Stimulated activated effector memory CD8-positive, alpha-beta T cell treated with anti-CD3 and anti-CD28 coated beads, Interleukin-12 subunit alpha, Interleukin-12 subunit beta, amount 100 ng/mL, for 72 hours (primary cell): ENCODE data around the gene DIP2A.
"Not testable (repeated sequence)": the region's sequence is repeated elsewhere in the genome, so short reads cannot be mapped to it uniquely, and the experiment has no call there.

Experiments used
- ATAC-seq: fragments of 150-1000 bp; cut with Tn5 transposase; 2 replicates; pipeline ENCODE4 v1.10.0; 2021
- DNase-seq, 2 donors: peaks; one replicate each; pipeline ENCODE4 v3.0.0; 2021 to 2022; ENCODE audit warnings: low spot score in 2 of 2
- H3K27ac Mint-ChIP-seq: one replicate; pipeline ENCODE4 v1.8.0; 2022; ENCODE audit warnings: mild to moderate bottlenecking, mixed read lengths
- H3K36me3 Mint-ChIP-seq: one replicate; pipeline ENCODE4 v1.8.0; 2022; ENCODE audit warnings: mild to moderate bottlenecking, mixed read lengths
- H3K4me1 Mint-ChIP-seq: one replicate; pipeline ENCODE4 v1.8.0; 2022; ENCODE audit warnings: mixed read lengths
- H3K4me3 Mint-ChIP-seq: one replicate; pipeline ENCODE4 v1.8.0; 2022; ENCODE audit warnings: mild to moderate bottlenecking, mixed read lengths
- H3K9me3 Mint-ChIP-seq: one replicate; pipeline ENCODE4 v1.8.0; 2022; ENCODE audit warnings: mixed read lengths

Gene DIP2A

GRCh38 chr21:46431884-46432488, 26.7 kb upstream of the DIP2A start:
- Mint-ChIP-seq H3K36me3 (peaks cover 74% of the 10 kb centered on the region), H3K4me3 (peak overlapping the region; percentile 15), H3K27ac (no peak overlapping the region), H3K9me3 (no peaks in the 10 kb centered on the region), H3K4me1 (peaks cover 8% of the 10 kb centered on the region)
- ATAC-seq (peak; percentile 61), DNase-seq (no peak)

DNA sequence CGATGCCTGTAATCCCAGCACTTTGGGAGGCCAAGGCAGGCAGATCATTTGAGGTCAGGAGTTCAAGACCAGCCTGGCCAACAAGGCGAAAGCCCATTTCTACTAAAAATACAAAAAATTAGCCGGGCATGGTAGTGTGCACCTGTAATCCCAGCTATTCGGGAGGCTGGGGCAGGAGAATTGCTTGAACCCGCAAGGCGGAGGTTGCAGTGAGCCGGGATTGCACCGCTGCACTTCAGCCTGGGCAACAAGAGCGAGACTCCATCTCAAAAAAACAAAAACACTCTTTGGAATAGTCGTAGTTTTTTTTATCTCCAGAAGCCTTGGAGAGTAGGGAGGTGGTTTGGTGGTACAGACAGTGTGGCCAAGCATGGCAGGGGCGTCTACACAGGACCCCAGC, 25.6 kb upstream of the DIP2A start:
- ATAC-seq, DNase-seq, H3K27ac Mint-ChIP-seq, H3K9me3 Mint-ChIP-seq, H3K4me3 Mint-ChIP-seq: not testable (repeated sequence)
- peaks cover 13% of the 10 kb centered on the region for H3K4me1 Mint-ChIP-seq
- H3K36me3 Mint-ChIP-seq, result peaks cover 75% of the 10 kb centered on the region

DNA sequence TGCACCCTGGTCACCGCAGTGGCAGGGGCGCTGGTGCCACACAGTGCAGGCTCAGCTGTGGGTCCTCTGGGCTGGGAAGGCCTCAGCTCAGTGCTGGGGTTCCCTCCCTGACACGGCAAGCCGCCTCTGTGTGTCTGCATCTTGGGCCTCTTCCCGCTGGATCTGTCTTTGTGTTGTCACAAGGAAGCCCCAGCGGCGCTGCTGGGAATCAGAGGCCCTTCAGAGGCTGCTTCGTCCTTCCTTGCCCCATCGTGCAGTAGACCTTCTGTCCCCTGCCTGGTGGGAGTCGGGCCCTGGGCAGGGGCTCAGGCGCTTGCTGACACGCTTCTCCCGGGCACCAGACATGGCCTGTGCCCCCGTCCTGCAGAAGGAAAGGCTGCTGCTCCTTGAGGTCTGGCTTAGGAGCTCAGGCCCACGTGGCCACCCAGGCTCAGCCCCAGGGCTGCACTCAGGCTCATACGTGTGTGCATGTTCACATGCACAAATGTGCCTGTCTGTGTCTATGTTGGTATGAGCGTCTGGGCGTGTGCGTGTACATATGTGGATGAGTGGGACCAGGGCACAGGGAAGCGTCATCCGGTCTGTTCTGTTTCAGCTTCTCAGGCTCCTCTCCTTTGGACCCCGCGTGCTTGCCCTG, 24.3 kb upstream of the DIP2A start:
- DNase-seq (no peak), ATAC-seq (no peak)
- H3K4me1 Mint-ChIP-seq, result peaks cover 13% of the 10 kb centered on the region
- peak overlapping the region; percentile 48 for H3K27ac Mint-ChIP-seq
- peaks cover 88% of the 10 kb centered on the region for H3K36me3 Mint-ChIP-seq
- no peak overlapping the region for H3K4me3 Mint-ChIP-seq
- H3K9me3 Mint-ChIP-seq, result no peaks in the 10 kb centered on the region

- H3K4me1 Mint-ChIP-seq, result peaks cover 13% of the 10 kb centered on the region
Observed at GRCh38 chr21:46435786-46436227, 22.9 kb upstream of the DIP2A start.

GRCh38 chr21:46436621-46437020, 22.1 kb upstream of the DIP2A start:
- Mint-ChIP-seq H3K27ac (peak overlapping the region; percentile 75), H3K9me3 (no peaks in the 10 kb centered on the region), H3K4me1 (peaks cover 11% of the 10 kb centered on the region), H3K36me3 (peaks cover 93% of the 10 kb centered on the region), H3K4me3 (no peak overlapping the region)
- no peak for ATAC-seq
- no peak for DNase-seq

More at GRCh38 chr21:46435786-46436227, 22.9 kb upstream of the DIP2A start:
- no peak for DNase-seq
- peaks cover 90% of the 10 kb centered on the region for H3K36me3 Mint-ChIP-seq
- H3K27ac Mint-ChIP-seq, result no peak overlapping the region
- no peak overlapping the region for H3K4me3 Mint-ChIP-seq
- ATAC-seq, result no peak
- H3K9me3 Mint-ChIP-seq, result no peaks in the 10 kb centered on the region

- H3K36me3 Mint-ChIP-seq, result peaks cover 93% of the 10 kb centered on the region
- H3K9me3 Mint-ChIP-seq, result no peaks in the 10 kb centered on the region
Observed at GRCh38 chr21:46437096-46437498, 21.6 kb upstream of the DIP2A start.

GRCh38 chr21:46437511-46437910, 21.2 kb upstream of the DIP2A start:
- Mint-ChIP-seq H3K9me3 (no peaks in the 10 kb centered on the region), H3K4me3 (no peak overlapping the region), H3K36me3 (peaks cover 93% of the 10 kb centered on the region), H3K4me1 (peaks cover 6% of the 10 kb centered on the region), H3K27ac (peak overlapping the region; percentile 75)
- DNase-seq (no peak), ATAC-seq (no peak)

More at GRCh38 chr21:46437096-46437498, 21.6 kb upstream of the DIP2A start:
- peaks cover 6% of the 10 kb centered on the region for H3K4me1 Mint-ChIP-seq
- H3K27ac Mint-ChIP-seq, result peak overlapping the region; percentile 75
- no peak for ATAC-seq
- H3K4me3 Mint-ChIP-seq, result no peak overlapping the region
- no peak for DNase-seq

- H3K4me3 Mint-ChIP-seq, result no peak overlapping the region
- H3K27ac Mint-ChIP-seq, result no peak overlapping the region
- ATAC-seq, result no peak
- H3K9me3 Mint-ChIP-seq, result no peaks in the 10 kb centered on the region
- peaks cover 93% of the 10 kb centered on the region for H3K36me3 Mint-ChIP-seq
- peaks cover 6% of the 10 kb centered on the region for H3K4me1 Mint-ChIP-seq
- DNase-seq, result no peak
Observed at GRCh38 chr21:46438241-46438640, 20.4 kb upstream of the DIP2A start.

- no peak for ATAC-seq
- Mint-ChIP-seq H3K9me3 (no peaks in the 10 kb centered on the region), H3K27ac (no peak overlapping the region), H3K4me3 (no peak overlapping the region), H3K36me3 (peaks cover 95% of the 10 kb centered on the region), H3K4me1 (peaks cover 6% of the 10 kb centered on the region)
- no peak for DNase-seq
Observed at GRCh38 chr21:46439906-46440305, 18.8 kb upstream of the DIP2A start.

DNA sequence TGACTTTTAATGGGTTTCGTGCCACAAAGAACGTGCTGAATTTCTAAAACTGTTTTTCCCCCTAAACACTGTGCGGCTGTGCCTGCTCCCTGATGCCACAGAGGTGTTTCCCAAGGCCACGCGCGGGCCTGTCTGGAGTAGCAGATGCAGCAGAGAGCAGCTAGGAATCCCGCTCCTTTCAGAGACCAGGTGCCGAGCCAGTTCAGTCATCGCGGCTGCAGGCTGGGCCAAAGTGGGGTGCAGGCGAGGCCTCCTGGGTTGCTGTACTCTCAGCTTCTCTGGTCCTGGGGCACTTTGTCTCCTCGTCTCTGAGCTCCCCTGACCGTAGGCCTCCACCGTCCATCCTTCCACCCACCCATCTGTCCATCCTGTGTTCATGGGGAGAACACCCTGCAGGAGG, 17.4 kb upstream of the DIP2A start:
- no peak for ATAC-seq
- peaks cover 6% of the 10 kb centered on the region for H3K4me1 Mint-ChIP-seq
- peaks cover 95% of the 10 kb centered on the region for H3K36me3 Mint-ChIP-seq
- no peak for DNase-seq
- H3K27ac Mint-ChIP-seq, result no peak overlapping the region
- no peaks in the 10 kb centered on the region for H3K9me3 Mint-ChIP-seq
- no peak overlapping the region for H3K4me3 Mint-ChIP-seq

GRCh38 chr21:46441961-46442498, 16.7 kb upstream of the DIP2A start:
- Mint-ChIP-seq H3K27ac (peak overlapping the region; percentile 72), H3K4me1 (peaks cover 4% of the 10 kb centered on the region), H3K9me3 (no peaks in the 10 kb centered on the region), H3K36me3 (peaks cover 88% of the 10 kb centered on the region), H3K4me3 (no peak overlapping the region)
- ATAC-seq (no peak), DNase-seq (no peak)

DNA sequence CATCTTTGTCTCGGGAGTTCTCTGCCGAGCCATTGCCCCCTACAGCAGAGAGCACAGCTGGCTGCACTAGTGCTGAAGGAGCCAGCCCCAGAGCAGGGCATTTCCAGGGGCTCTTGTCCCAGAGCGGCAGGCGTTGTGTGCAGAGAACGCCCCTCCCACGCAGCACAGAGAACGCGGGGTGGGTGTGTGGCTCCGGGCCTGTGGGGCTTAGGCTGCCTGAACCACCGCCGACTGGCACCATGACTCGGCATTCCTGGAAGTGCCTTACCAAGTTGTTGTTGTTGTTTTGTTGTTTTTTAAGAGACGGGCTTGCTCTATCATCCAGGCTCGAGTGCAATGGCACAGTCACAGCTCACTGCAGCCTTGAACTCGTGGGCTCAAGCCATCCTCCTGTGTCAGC, 15.8 kb upstream of the DIP2A start:
- DNase-seq, result no peak
- ATAC-seq, result no peak
- Mint-ChIP-seq H3K9me3 (no peaks in the 10 kb centered on the region), H3K4me1 (peaks cover 5% of the 10 kb centered on the region), H3K36me3 (peaks cover 79% of the 10 kb centered on the region), H3K27ac (peak overlapping the region; percentile 72), H3K4me3 (no peak overlapping the region)

DNA sequence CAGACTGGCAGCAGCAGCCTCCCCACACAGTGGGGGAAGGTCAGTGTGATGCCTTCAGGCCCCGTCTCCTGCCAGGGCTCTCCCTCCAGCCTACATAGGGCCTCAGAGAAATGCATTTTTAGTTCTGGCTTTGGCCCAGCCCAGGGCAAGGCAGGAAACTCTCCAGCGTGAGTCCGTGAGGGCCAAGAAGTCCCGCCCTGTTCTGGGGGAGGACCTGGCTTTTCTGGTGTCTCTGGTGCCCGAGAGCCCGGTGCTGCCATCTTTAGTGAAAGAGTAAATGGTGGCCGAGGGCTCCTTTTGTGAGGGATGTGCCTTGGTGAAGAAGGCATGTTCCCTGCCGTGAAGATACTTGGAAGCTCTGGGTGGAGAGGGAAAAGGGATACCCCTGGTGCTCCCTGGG, 14.8 kb upstream of the DIP2A start:
- Mint-ChIP-seq H3K9me3 (peaks cover 4% of the 10 kb centered on the region), H3K36me3 (peaks cover 77% of the 10 kb centered on the region), H3K4me3 (no peak overlapping the region), H3K4me1 (peaks cover 5% of the 10 kb centered on the region), H3K27ac (peak overlapping the region; percentile 72)
- ATAC-seq (no peak), DNase-seq (no peak)

DNA sequence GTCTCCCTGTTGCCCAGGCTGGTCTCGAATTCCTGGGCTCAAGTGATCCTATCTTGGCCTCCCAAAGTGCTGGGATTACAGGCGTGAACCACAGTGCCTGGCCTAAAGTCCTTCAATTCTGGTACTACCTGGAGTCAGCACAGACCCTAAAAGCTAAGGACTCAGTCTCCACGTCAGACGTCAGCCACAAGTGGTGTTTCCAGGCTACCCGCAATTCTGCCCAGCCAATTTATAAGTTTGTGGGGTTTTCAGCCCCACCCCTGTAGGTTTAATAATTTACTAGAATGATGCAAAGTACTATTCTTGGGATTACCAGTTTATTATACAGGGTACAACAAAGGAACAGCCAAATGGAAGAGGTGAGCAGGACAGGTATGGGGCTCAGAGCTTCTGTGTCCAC, 10.6 kb upstream of the DIP2A start:
- Mint-ChIP-seq H3K27ac (peak overlapping the region; percentile 26), H3K36me3 (peaks cover 35% of the 10 kb centered on the region), H3K9me3 (peaks cover 4% of the 10 kb centered on the region), H3K4me1 (peaks cover 5% of the 10 kb centered on the region), H3K4me3 (no peak overlapping the region)
- DNase-seq (no peak), ATAC-seq (no peak)

- not testable (repeated sequence) for H3K4me1 Mint-ChIP-seq, DNase-seq, H3K27ac Mint-ChIP-seq, H3K9me3 Mint-ChIP-seq, H3K4me3 Mint-ChIP-seq, ATAC-seq
- peaks cover 28% of the 10 kb centered on the region for H3K36me3 Mint-ChIP-seq
Observed at GRCh38 chr21:46448855-46449254, 9.8 kb upstream of the DIP2A start.

DNA sequence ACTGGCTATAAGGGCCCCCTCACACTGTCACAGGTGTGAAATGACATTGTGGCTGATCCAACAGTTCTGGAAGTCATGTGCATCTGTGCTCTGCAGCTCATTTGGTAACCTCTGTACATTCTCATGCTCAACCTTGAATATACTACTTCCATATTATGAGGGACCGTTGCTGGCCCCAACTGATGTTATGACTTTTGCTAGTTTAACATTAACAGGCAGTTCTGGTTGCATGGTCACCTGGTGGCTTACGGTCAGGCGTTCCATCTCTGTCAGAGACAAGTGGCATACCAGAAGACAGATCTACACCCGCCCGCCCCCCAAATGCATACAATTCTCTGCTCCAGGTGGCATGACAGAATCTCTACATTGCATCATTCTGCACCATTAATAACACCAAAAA, 6.0 kb upstream of the DIP2A start:
- DNase-seq, result no peak
- peaks cover 28% of the 10 kb centered on the region for H3K36me3 Mint-ChIP-seq
- H3K4me1 Mint-ChIP-seq, result peaks cover 26% of the 10 kb centered on the region
- peaks cover 4% of the 10 kb centered on the region for H3K9me3 Mint-ChIP-seq
- ATAC-seq, result no peak
- no peak overlapping the region for H3K27ac Mint-ChIP-seq
- H3K4me3 Mint-ChIP-seq, result no peak overlapping the region
